HUES64 (cell line): Measurements from ENCODE around the gene LMBR1L.

Source experiments
- H3K27ac ChIP-seq: 2 replicates; pipeline ENCODE4 v1.7.0; 2013; ENCODE audit warnings: low read depth, low read length, inconsistent platforms
- H3K27me3 ChIP-seq: 2 replicates; pipeline ENCODE4 v1.6.1; 2013; ENCODE audit warnings: mild to moderate bottlenecking, low read length; ENCODE audit not compliant: insufficient read depth
- H3K36me3 ChIP-seq: 2 replicates; pipeline ENCODE4 v1.6.1; 2013; ENCODE audit warnings: mild to moderate bottlenecking, low read length; ENCODE audit not compliant: insufficient read depth
- H3K4me1 ChIP-seq: 2 replicates; pipeline ENCODE4 v1.6.1; 2013; ENCODE audit warnings: mild to moderate bottlenecking, low read length, moderate library complexity; ENCODE audit not compliant: insufficient read depth
- H3K4me3 ChIP-seq: 2 replicates; pipeline ENCODE4 v1.5.1; 2013; ENCODE audit warnings: mild to moderate bottlenecking, low read length, moderate library complexity
- H3K9ac ChIP-seq: 2 replicates; pipeline ENCODE4 v1.6.1; 2013; ENCODE audit warnings: mild to moderate bottlenecking, low read depth, low read length
- H3K9me3 ChIP-seq: 2 replicates; pipeline ENCODE4 v1.6.1; 2013; ENCODE audit warnings: low read depth, low read length; ENCODE audit not compliant: insufficient read depth
- WGBS: fragments of 150-250, 120-280 bp; methylation state at CpG from one replicate; pipeline ENCODE4 v1.1.7; 2013; ENCODE audit warnings: missing lambda C conversion rate; 5-methylcytosine and 5-hydroxymethylcytosine counted together

LMBR1L gene

DNA sequence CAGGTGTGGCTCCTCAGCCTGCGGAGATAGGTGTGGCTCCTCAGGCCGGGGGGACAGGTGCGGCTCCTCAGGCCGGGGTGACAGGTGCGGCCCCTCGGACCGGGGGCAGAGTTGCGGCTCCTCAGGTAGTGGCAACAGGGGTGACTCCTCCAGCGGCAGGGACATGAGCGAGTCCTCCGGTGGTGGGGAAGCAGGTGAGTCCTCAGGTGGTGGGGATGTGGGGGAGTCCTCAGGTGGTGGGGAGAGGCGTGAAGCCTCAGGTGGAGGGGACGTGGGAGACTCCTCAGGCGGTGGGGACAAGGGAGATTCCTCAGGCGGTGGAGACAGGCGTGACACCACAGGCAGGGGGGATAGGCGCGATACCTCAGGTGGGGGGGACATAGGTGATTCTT, 59.3 kb downstream of the LMBR1L start:
- no peak overlapping the region for H3K9ac ChIP-seq
- H3K36me3 ChIP-seq: peaks cover 92% of the 10 kb centered on the region
- H3K9me3 ChIP-seq: no peaks in the 10 kb centered on the region
- no peaks in the 10 kb centered on the region for H3K27me3 ChIP-seq
- peaks cover 4% of the 10 kb centered on the region for H3K4me1 ChIP-seq
- no peak overlapping the region for H3K27ac ChIP-seq
- H3K4me3 ChIP-seq: no peak overlapping the region
- WGBS: 97% methylated on average over 18 of the region's 18 CpGs

- 94% methylated on average over 13 of the region's 13 CpGs for WGBS
Measured at GRCh38 chr12:49050507-49051372, 59.9 kb downstream of the LMBR1L start.

DNA sequence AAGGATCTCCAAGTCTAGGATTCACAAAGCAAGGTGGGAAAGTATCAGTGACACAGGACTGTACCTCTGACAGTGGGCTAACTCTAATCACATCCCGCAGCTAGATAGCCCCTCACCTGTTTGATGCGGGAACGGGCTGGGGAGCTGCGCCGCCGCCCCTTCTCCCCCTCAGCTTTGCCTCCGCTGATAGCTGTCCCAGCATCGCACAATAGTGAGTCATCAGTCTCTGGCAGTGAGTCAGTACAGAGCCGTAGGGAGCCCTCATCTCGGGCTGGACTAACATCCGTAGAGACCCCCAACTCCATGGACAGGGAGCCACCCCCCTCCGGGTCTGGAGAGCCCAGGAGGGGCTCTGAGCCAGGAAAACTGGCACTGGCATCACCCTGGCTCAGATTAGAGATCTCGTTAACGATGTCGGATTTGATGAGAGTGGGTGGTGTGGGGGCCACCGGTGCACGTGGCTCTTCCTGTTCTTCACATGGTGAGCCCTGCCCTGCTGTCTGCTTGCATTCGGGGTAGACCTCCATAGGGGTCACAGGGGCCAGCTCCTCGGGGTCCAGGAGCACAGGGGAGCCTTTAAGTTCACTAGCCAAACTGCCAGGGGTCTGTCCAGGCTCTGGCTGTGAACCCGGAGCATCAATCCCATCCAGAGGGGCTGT, 61.0 kb downstream of the LMBR1L start:
- Histone ChIP-seq H3K27ac (no peak overlapping the region), H3K27me3 (no peaks in the 10 kb centered on the region), H3K9me3 (no peaks in the 10 kb centered on the region), H3K36me3 (peaks cover 99% of the 10 kb centered on the region), H3K9ac (no peak overlapping the region), H3K4me1 (no peaks in the 10 kb centered on the region), H3K4me3 (no peak overlapping the region)
- 93% methylated on average over 20 of the region's 20 CpGs for WGBS

More at GRCh38 chr12:49050507-49051372, 59.9 kb downstream of the LMBR1L start:
- Histone ChIP-seq H3K4me1 (no peaks in the 10 kb centered on the region), H3K36me3 (peaks cover 99% of the 10 kb centered on the region), H3K27me3 (no peaks in the 10 kb centered on the region), H3K4me3 (no peak overlapping the region), H3K9ac (no peak overlapping the region), H3K9me3 (no peaks in the 10 kb centered on the region), H3K27ac (no peak overlapping the region)

DNA sequence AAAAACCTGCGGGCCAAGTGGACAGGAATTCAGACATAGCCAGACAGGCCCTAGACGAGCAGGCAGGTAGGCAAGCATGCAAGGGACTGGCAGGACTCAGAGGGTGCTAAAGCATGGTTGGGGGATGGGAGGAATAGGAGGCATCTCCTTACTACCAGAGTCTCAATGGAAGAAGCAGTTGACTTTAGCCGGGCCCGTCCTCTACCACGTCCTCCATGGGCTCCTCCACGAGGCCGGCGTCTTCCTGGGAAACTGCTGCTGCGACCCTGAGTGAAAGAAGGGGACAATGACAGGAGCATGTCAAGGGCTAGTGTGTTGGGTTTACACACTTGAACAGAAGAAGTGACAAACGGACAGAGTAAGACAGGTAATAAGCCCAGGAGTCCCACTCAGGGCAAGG, 61.7 kb downstream of the LMBR1L start:
- no peaks in the 10 kb centered on the region for H3K4me1 ChIP-seq
- H3K9me3 ChIP-seq: no peaks in the 10 kb centered on the region
- no peaks in the 10 kb centered on the region for H3K27me3 ChIP-seq
- no peak overlapping the region for H3K27ac ChIP-seq
- no peak overlapping the region for H3K4me3 ChIP-seq
- no peak overlapping the region for H3K9ac ChIP-seq
- peaks cover 99% of the 10 kb centered on the region for H3K36me3 ChIP-seq
- 94% methylated on average over 10 of the region's 10 CpGs for WGBS
